Spleen (tissue), 11 donors: Measurements from ENCODE around the gene PGLYRP3. TPM values are rescaled to one million over a fixed set of nuclear protein-coding genes. Genes with fewer than 3 reads are reported as not detected.

Experiments used
- DNase-seq: peaks from one replicate; pipeline ENCODE4 v3.0.0-alpha.2; 2020
- H3K27ac ChIP-seq, 8 donors: fragments of 200-600 bp; sonication (generic) in 7 of 8; 1 replicate in 4 of 8; 2 replicates in 4 of 8; pipeline versions ENCODE4 v1.5.0 to v1.8.0; 2016 to 2021; ENCODE audit warnings: inconsistent platforms in 4 of 8, mild to moderate bottlenecking in 4 of 8, moderate library complexity in 1 of 8
- H3K27me3 ChIP-seq, 7 donors: fragments of 200-600 bp; sonication (generic) in 6 of 7; replicated peaks in 1 of 7; 1 replicate in 4 of 7; 2 replicates in 3 of 7; pipeline versions ENCODE4 v1.5.0 to v1.8.0; 2016 to 2021; ENCODE audit warnings: inconsistent platforms in 3 of 7, mild to moderate bottlenecking in 1 of 7
- H3K36me3 ChIP-seq, 6 donors: fragments of 200-600 bp; sonication (generic) in 5 of 6; 1 replicate in 4 of 6; 2 replicates in 2 of 6; pipeline versions ENCODE4 v1.5.0 to v1.8.0; 2016 to 2021; ENCODE audit warnings: inconsistent platforms in 2 of 6
- H3K4me1 ChIP-seq, 6 donors: fragments of 200-600 bp; sonication (generic) in 5 of 6; 1 replicate in 3 of 6; 2 replicates in 3 of 6; pipeline versions ENCODE4 v1.5.0 to v1.8.0; 2016 to 2021; ENCODE audit warnings: inconsistent platforms in 3 of 6
- H3K4me3 ChIP-seq, 8 donors: fragments of 200-600 bp; sonication (generic) in 7 of 8; 1 replicate in 4 of 8; 2 replicates in 4 of 8; pipeline versions ENCODE4 v1.5.0 to v1.8.0; 2016 to 2021; ENCODE audit warnings: inconsistent platforms in 4 of 8, mild to moderate bottlenecking in 4 of 8, moderate library complexity in 2 of 8
- H3K9me3 ChIP-seq, 8 donors: fragments of 200-600 bp; sonication (generic) in 7 of 8; 1 replicate in 4 of 8; 2 replicates in 4 of 8; pipeline versions ENCODE4 v1.5.0 to v1.8.0; 2016 to 2021; ENCODE audit warnings: inconsistent platforms in 4 of 8
- POLR2A ChIP-seq, 3 donors: fragments of 450-650 bp; IDR thresholded peaks; one replicate each; pipeline ENCODE4 v1.5.1; 2017; ENCODE audit warnings: antibody characterized with exemption in 3 of 3, mild to moderate bottlenecking in 1 of 3
- POLR2AphosphoS5 ChIP-seq, 3 donors: sonication (generic); formaldehyde crosslinking; IDR thresholded peaks; one replicate each; pipeline ENCODE4 v1.5.1; 2017; ENCODE audit warnings: antibody characterized with exemption in 3 of 3
- WGBS, 5 donors: extraction: QIAGEN DNeasy Blood & Tissue Kit in 3 of 5; methylation state at CpG; one replicate each; pipeline versions ENCODE4 v1.1.5 to v1.1.7; 2013 to 2018; 5-methylcytosine and 5-hydroxymethylcytosine counted together
- intact Hi-C: fragments of 100-400 bp; cut with DNase I; formaldehyde crosslinking; loops from one replicate; pipeline ENCODE4 v1.15.0; 2023; ENCODE audit warnings: low total_unique reads
- polyA plus RNA-seq, 3 donors: library from polyadenylated mRNA; stranded (reverse); fragments of 200-250 nt; gene quantifications; one replicate each; pipeline ENCODE4 v1.2.1, GENCODE V29; 2013
- total RNA-seq, 7 donors: library from RNA; depleted of rRNA in 3 of 7; stranded (reverse); fragments of >200 nt in 3 of 7; fragmentation: NEBNext Ultra II Directional in 4 of 7; extraction: Animal tissue kit (Norgen Biotek cat#: 25700) in 4 of 7; gene quantifications; one replicate each; pipeline versions ENCODE4 v1.1.0 to v1.2.1, GENCODE V29; 2016 to 2021
- TF ChIP-seq, protein P1 (sequence below), 11 experiments: fragments of 200-600 bp in 7 of 11; fragments of 450-650 bp in 4 of 11; sonication (generic) in 4 of 11; IDR thresholded peaks in 8 of 11; conservative IDR thresholded peaks in 3 of 11; 1 replicate in 7 of 11; 2 replicates in 4 of 11; pipeline versions ENCODE4 v1.4.0 to v1.8.0; 2016 to 2021; ENCODE audit warnings: antibody characterized with exemption in 11 of 11, inconsistent platforms in 4 of 11, mild to moderate bottlenecking in 1 of 11
- donor health status: healthy with polysubstance abuse.
- donor health status: DM: no; HTN: no; CAD: no; lungs with moderate emphysema.
- donor health status: DM: no; HTN: no; CAD: no.
- donor health status: Bipolar disorder and iron deficiency.
- donor health status: healthy.
- donor health status: DM: no; HTN: no; CAD: no.
- donor health status: DM: yes; HTN: yes; CAD: no.

Gene PGLYRP3
- total and polyA plus RNA-seq, 10 donors, result not detected

DNA sequence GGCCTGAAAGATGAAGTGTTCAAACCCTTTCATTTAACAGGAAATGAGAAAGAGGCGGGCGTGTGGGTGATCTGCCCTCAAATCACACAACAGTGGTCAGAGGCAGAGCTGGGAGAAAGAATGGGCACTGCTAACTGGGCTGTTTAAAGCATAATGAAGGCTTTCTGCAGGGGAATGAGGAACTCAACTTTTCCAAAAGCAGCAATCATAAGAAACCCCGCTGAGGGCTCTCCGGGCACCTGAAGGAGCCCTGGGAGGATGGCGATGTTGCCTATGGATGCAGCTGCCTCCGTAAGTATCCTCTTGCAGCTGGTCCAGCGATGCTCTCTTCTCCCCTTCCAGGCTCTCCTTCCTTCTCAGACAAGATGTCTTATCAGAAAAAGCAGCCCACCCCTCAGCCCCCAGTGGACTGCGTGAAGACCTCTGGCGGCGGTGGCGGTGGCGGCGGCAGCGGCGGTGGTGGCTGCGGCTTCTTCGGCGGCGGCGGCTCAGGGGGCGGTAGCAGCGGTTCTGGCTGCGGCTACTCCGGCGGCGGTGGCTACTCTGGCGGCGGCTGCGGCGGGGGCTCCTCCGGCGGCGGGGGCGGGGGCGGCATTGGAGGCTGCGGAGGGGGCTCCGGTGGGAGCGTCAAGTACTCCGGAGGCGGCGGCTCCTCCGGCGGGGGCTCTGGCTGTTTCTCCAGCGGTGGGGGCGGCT, 52.0 kb downstream of the PGLYRP3 start:
- intact Hi-C loops, result no loop called here
- no peak for TF ChIP-seq POLR2A (IDR thresholded peaks at IDR 0.05)
- H3K27ac ChIP-seq, result peak overlapping the region in 1 of 8 donors; percentile 22
- no peaks in the 10 kb centered on the region for H3K9me3 ChIP-seq
- peaks cover 0 to 67% (median 46%) of the 10 kb centered on the region in 7 donors for H3K27me3 ChIP-seq
- H3K4me3 ChIP-seq, result peak overlapping the region; percentile 21 to 66 (median 36)
- WGBS, 5 donors, result 4 to 10% (median 8%) methylated on average over 24 to 45 of the region's 45 CpGs
- DNase-seq, result no peak
- H3K4me1 ChIP-seq, result peaks cover 9 to 35% (median 25%) of the 10 kb centered on the region in 6 donors
- no peaks in the 10 kb centered on the region for H3K36me3 ChIP-seq

GRCh38 chr1:153259387-153259786, 53.4 kb downstream of the PGLYRP3 start, which contains the start of gene LORICRIN:
Gene LORICRIN, plus strand, starts transcription at chr1:153259687. Its CDS starts 1,263 bp downstream, at chr1:153260950.
- Histone ChIP-seq H3K27me3 (peaks cover 0 to 54% (median 41%) of the 10 kb centered on the region in 7 donors), H3K4me3 (peak within 1 kb of the TSS in 3 of 8 donors; percentile 46 to 66 (median 51)), H3K36me3 (no peaks in the 10 kb centered on the region), H3K27ac (no peak within 1 kb of the TSS), H3K9me3 (no peaks in the 10 kb centered on the region), H3K4me1 (peaks cover 9 to 35% (median 25%) of the 10 kb centered on the region in 6 donors)
- DNase-seq, result no peak
- no peak for TF ChIP-seq POLR2AphosphoS5 (IDR thresholded peaks at IDR 0.05)
- TF ChIP-seq, protein P1, sequence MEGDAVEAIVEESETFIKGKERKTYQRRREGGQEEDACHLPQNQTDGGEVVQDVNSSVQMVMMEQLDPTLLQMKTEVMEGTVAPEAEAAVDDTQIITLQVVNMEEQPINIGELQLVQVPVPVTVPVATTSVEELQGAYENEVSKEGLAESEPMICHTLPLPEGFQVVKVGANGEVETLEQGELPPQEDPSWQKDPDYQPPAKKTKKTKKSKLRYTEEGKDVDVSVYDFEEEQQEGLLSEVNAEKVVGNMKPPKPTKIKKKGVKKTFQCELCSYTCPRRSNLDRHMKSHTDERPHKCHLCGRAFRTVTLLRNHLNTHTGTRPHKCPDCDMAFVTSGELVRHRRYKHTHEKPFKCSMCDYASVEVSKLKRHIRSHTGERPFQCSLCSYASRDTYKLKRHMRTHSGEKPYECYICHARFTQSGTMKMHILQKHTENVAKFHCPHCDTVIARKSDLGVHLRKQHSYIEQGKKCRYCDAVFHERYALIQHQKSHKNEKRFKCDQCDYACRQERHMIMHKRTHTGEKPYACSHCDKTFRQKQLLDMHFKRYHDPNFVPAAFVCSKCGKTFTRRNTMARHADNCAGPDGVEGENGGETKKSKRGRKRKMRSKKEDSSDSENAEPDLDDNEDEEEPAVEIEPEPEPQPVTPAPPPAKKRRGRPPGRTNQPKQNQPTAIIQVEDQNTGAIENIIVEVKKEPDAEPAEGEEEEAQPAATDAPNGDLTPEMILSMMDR (IDR thresholded peaks at IDR 0.05 in 8 of 11, conservative IDR thresholded peaks at IDR 0.05 in 3 of 11), result no peak
- TF ChIP-seq POLR2A (IDR thresholded peaks at IDR 0.05), result no peak
- WGBS, 5 donors, result 87 to 94% (median 89%) methylated on average over 3 of the region's 3 CpGs
- intact Hi-C loops, result no loop called here

GRCh38 chr1:153253693-153254092, 59.1 kb downstream of the PGLYRP3 start:
- no peak for DNase-seq
- intact Hi-C loops, result no loop called here
- Histone ChIP-seq H3K4me3 (no peak overlapping the region), H3K27me3 (peaks cover 0 to 19% (median 0%) of the 10 kb centered on the region in 7 donors), H3K27ac (no peak overlapping the region), H3K4me1 (no peaks in the 10 kb centered on the region), H3K36me3 (no peaks in the 10 kb centered on the region), H3K9me3 (no peaks in the 10 kb centered on the region)
- WGBS, 5 donors, result 30 to 41% (median 39%) methylated on average over 1 of the region's 1 CpG
- TF ChIP-seq POLR2A (IDR thresholded peaks at IDR 0.05) (no peak), POLR2AphosphoS5 (IDR thresholded peaks at IDR 0.05) (no peak)
- TF ChIP-seq, protein P1 (IDR thresholded peaks at IDR 0.05 in 8 of 11, conservative IDR thresholded peaks at IDR 0.05 in 3 of 11), result no peak

DNA sequence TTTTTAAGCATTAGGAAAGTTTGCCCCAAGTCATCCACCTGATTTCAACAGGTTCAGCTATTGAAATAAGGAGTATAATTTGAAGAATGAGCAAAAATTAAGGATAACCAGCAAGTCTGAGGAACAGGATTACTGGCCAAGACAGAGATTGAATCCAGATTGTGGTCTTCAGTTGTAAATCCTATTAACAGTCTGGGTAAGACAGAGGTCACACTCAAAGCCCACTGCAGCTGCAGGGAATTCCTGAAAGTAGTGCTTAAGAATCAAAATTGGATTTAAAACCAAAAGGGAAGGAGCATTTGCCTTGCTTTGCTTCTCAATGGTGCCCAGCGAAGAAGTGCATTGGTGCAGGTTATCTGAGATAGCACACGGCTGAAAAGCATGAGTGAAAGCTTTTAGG, 59.7 kb downstream of the PGLYRP3 start:
- H3K4me3 ChIP-seq, result no peak overlapping the region
- WGBS, 5 donors, result 44 to 93% (median 87%) methylated on average over 2 of the region's 2 CpGs
- H3K9me3 ChIP-seq, result no peaks in the 10 kb centered on the region
- no peaks in the 10 kb centered on the region for H3K36me3 ChIP-seq
- H3K4me1 ChIP-seq, result no peaks in the 10 kb centered on the region
- no peak overlapping the region for H3K27ac ChIP-seq
- TF ChIP-seq POLR2AphosphoS5 (IDR thresholded peaks at IDR 0.05), result no peak
- TF ChIP-seq, protein P1 (IDR thresholded peaks at IDR 0.05 in 8 of 11, conservative IDR thresholded peaks at IDR 0.05 in 3 of 11), result no peak
- no peak for TF ChIP-seq POLR2A (IDR thresholded peaks at IDR 0.05)
- H3K27me3 ChIP-seq, result peaks cover 0 to 22% (median 0%) of the 10 kb centered on the region in 7 donors
- intact Hi-C loops, result no loop called here
- no peak for DNase-seq
